Hepatocyte (in vitro differentiated cells): Measurements from ENCODE around the gene C3orf20. TPM values are rescaled to one million over a fixed set of nuclear protein-coding genes. Genes with fewer than 3 reads are reported as not detected.

Experiments
- DNase-seq: peaks from one replicate; pipeline ENCODE4 v3.0.0-alpha.2; 2016; ENCODE audit warnings: low spot score
- H2AFZ ChIP-seq: fragments of 200-600 bp; sonication (generic); 2 replicates; pipeline ENCODE4 v1.6.0; 2016; ENCODE audit warnings: antibody characterized with exemption, mild to moderate bottlenecking
- H3K27ac ChIP-seq: fragments of 200-600 bp; sonication (generic); 2 replicates; pipeline ENCODE4 v1.5.1; 2016; ENCODE audit warnings: mild to moderate bottlenecking
- H3K27me3 ChIP-seq: fragments of 200-600 bp; sonication (generic); 2 replicates; pipeline ENCODE4 v1.6.1; 2016
- H3K36me3 ChIP-seq: fragments of 200-600 bp; sonication (generic); replicated peaks from 2 replicates; pipeline ENCODE4 v1.5.1; 2016; ENCODE audit warnings: low read depth; ENCODE audit not compliant: insufficient read depth
- H3K4me1 ChIP-seq: fragments of 200-600 bp; sonication (generic); 2 replicates; pipeline ENCODE4 v1.5.1; 2016; ENCODE audit warnings: mild to moderate bottlenecking, moderate library complexity; ENCODE audit not compliant: insufficient read depth
- H3K4me2 ChIP-seq: fragments of 200-600 bp; sonication (generic); 2 replicates; pipeline ENCODE4 v1.6.0; 2016
- H3K4me3 ChIP-seq: fragments of 200-600 bp; sonication (generic); 2 replicates; pipeline ENCODE4 v1.5.1; 2016; ENCODE audit warnings: mild to moderate bottlenecking
- H3K79me2 ChIP-seq: fragments of 200-600 bp; sonication (generic); 2 replicates; pipeline ENCODE4 v1.6.0; 2017; ENCODE audit warnings: mild to moderate bottlenecking
- H3K9me2 ChIP-seq: fragments of 200-600 bp; sonication (generic); replicated peaks from 2 replicates; pipeline ENCODE4 v1.6.0; 2017; ENCODE audit warnings: mild to moderate bottlenecking; ENCODE audit not compliant: insufficient read depth
- H3K9me3 ChIP-seq: fragments of 200-600 bp; sonication (generic); 2 replicates; pipeline ENCODE4 v1.5.1; 2016; ENCODE audit warnings: low read depth, mild to moderate bottlenecking
- H4K20me1 ChIP-seq: fragments of 200-600 bp; sonication (generic); 2 replicates; pipeline ENCODE4 v1.6.0; 2016; ENCODE audit warnings: mild to moderate bottlenecking; ENCODE audit not compliant: insufficient read depth, poor library complexity, severe bottlenecking
- CTCF ChIP-seq: fragments of 200-600 bp; sonication (generic); IDR thresholded peaks from 2 replicates; pipeline ENCODE4 v1.5.1; 2016; ENCODE audit warnings: antibody characterized with exemption, mild to moderate bottlenecking; ENCODE audit not compliant: poor library complexity
- EZH2 ChIP-seq: fragments of 200-600 bp; sonication (generic); IDR thresholded peaks from 2 replicates; pipeline ENCODE4 v1.6.1; 2016; ENCODE audit warnings: antibody characterized with exemption, mild to moderate bottlenecking, borderline replicate concordance
- EZH2phosphoT487 ChIP-seq: fragments of 200-600 bp; sonication (generic); IDR thresholded peaks from one replicate; pipeline ENCODE4 v1.6.1; 2018; ENCODE audit warnings: antibody characterized with exemption, mild to moderate bottlenecking, low read depth, moderate library complexity; ENCODE audit not compliant: unreplicated experiment, severe bottlenecking
- WGBS: methylation state at CpG from one replicate; pipeline ENCODE4 v1.1.6; 2016; ENCODE audit warnings: low lambda C conversion rate; ENCODE audit errors: missing lambda C conversion rate; 5-methylcytosine and 5-hydroxymethylcytosine counted together
- polyA plus RNA-seq: library from polyadenylated mRNA; unstranded; fragments of >200 nt; fragmentation: Nextera tagmentation; extraction: Ambion mirVana; gene quantifications from 2 replicates; pipeline ENCODE4 v1.2.1, GENCODE V29; 2016
- total RNA-seq: library from RNA; depleted of rRNA; stranded (reverse); fragments of >200 nt; gene quantifications from 2 replicates; pipeline ENCODE4 v1.2.3, GENCODE V29; 2014

The C3orf20 gene
- total and polyA plus RNA-seq, 2 experiments from 2014 or later = 0.07 TPM; not detected in 1

- Histone ChIP-seq H3K9me2 (no peaks in the 10 kb centered on the region), H3K4me3 (no peak overlapping the region), H3K9me3 (no peaks in the 10 kb centered on the region), H3K27me3 (no peaks in the 10 kb centered on the region), H3K36me3 (no peaks in the 10 kb centered on the region), H3K79me2 (no peaks in the 10 kb centered on the region), H2AFZ (no peak overlapping the region), H3K27ac (no peak overlapping the region), H4K20me1 (no peaks in the 10 kb centered on the region), H3K4me2 (no peak overlapping the region), H3K4me1 (no peaks in the 10 kb centered on the region)
- no peak for DNase-seq
- TF ChIP-seq CTCF = no peak
- no peak for TF ChIP-seq EZH2phosphoT487
- no peak for TF ChIP-seq EZH2
These were observed 98.3 kb downstream of the C3orf20 start for GRCh38 chr3:14773281-14773680.

GRCh38 chr3:14773691-14774128, 98.8 kb downstream of the C3orf20 start:
- H2AFZ ChIP-seq = no peak overlapping the region
- H3K4me3 ChIP-seq = no peak overlapping the region
- TF ChIP-seq EZH2phosphoT487 = no peak
- no peak for TF ChIP-seq EZH2
- no peak for TF ChIP-seq CTCF
- no peaks in the 10 kb centered on the region for H4K20me1 ChIP-seq
- H3K79me2 ChIP-seq = no peaks in the 10 kb centered on the region
- DNase-seq = no peak
- H3K4me2 ChIP-seq = no peak overlapping the region
- H3K9me2 ChIP-seq = no peaks in the 10 kb centered on the region
- WGBS = 82% methylated on average over 6 of the region's 6 CpGs
- no peaks in the 10 kb centered on the region for H3K9me3 ChIP-seq
- no peak overlapping the region for H3K27ac ChIP-seq
- no peaks in the 10 kb centered on the region for H3K27me3 ChIP-seq
- H3K36me3 ChIP-seq = no peaks in the 10 kb centered on the region
- H3K4me1 ChIP-seq = no peaks in the 10 kb centered on the region

- no peaks in the 10 kb centered on the region for H4K20me1 ChIP-seq
- WGBS = 75% methylated on average over 12 of the region's 12 CpGs
- no peak overlapping the region for H3K27ac ChIP-seq
- no peaks in the 10 kb centered on the region for H3K79me2 ChIP-seq
- H3K27me3 ChIP-seq = no peaks in the 10 kb centered on the region
- H3K4me3 ChIP-seq = no peak overlapping the region
- H2AFZ ChIP-seq = no peak overlapping the region
- H3K9me2 ChIP-seq = no peaks in the 10 kb centered on the region
- DNase-seq = no peak
- H3K4me2 ChIP-seq = no peak overlapping the region
- no peaks in the 10 kb centered on the region for H3K36me3 ChIP-seq
- TF ChIP-seq CTCF (no peak), EZH2phosphoT487 (no peak), EZH2 (no peak)
- H3K9me3 ChIP-seq = no peaks in the 10 kb centered on the region
- H3K4me1 ChIP-seq = no peaks in the 10 kb centered on the region
These were observed 99.5 kb downstream of the C3orf20 start for GRCh38 chr3:14774431-14774830.

DNA sequence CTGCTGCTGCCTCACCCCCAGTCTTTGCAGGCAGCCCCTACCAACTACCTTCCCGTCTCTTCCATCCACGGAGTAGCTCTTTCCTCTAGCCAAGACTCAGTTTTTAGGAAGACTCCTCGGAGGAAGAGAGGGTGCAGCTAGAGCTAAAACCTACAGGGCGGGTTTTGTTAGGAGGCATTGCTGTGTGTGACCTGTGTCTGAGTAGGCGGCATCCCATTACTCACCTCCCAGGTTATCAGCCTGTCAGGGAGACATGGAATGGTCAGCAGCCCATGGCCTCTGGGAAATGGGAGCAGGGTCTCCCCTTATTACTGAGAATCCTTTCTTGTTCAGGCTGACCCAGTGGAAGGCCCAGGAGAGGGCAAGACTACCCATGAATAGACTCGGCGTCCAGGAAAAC, 100.1 kb downstream of the C3orf20 start:
- Histone ChIP-seq H3K4me3 (no peak overlapping the region), H3K27ac (no peak overlapping the region), H3K27me3 (no peaks in the 10 kb centered on the region), H3K36me3 (no peaks in the 10 kb centered on the region), H4K20me1 (no peaks in the 10 kb centered on the region), H3K4me1 (no peaks in the 10 kb centered on the region), H3K4me2 (no peak overlapping the region), H3K79me2 (no peaks in the 10 kb centered on the region), H3K9me3 (no peaks in the 10 kb centered on the region), H2AFZ (no peak overlapping the region), H3K9me2 (no peaks in the 10 kb centered on the region)
- TF ChIP-seq EZH2phosphoT487 (no peak), CTCF (no peak), EZH2 (no peak)
- no peak for DNase-seq
- 91% methylated on average over 7 of the region's 7 CpGs for WGBS
